LHCN-M2 (cell line): ENCODE measurements around the gene PPM1E. TPM values are rescaled to one million over a fixed set of nuclear protein-coding genes. Genes with fewer than 3 reads are reported as not detected.
A peak's percentile ranks its signal among the peaks of the same experiment; 100 is the strongest.
"Not testable (repeated sequence)": the region's sequence is repeated elsewhere in the genome, so short reads cannot be mapped to it uniquely, and the experiment has no call there.

Source experiments
- DNase-seq: peaks from one replicate; pipeline ENCODE4 v3.0.0-alpha.2; 2012; ENCODE audit warnings: low read depth
- total RNA-seq: library from RNA; depleted of rRNA; stranded (reverse); fragments of >200 nt; gene quantifications from 2 replicates; pipeline ENCODE4 v1.2.3, GENCODE V29; 2014

Gene PPM1E
- total RNA-seq, 1 experiment from 2014 or later, result 0.11 TPM

- no peak for DNase-seq
These were observed 23.8 kb downstream of the PPM1E start for GRCh38 chr17:58779446-58779845.

DNA sequence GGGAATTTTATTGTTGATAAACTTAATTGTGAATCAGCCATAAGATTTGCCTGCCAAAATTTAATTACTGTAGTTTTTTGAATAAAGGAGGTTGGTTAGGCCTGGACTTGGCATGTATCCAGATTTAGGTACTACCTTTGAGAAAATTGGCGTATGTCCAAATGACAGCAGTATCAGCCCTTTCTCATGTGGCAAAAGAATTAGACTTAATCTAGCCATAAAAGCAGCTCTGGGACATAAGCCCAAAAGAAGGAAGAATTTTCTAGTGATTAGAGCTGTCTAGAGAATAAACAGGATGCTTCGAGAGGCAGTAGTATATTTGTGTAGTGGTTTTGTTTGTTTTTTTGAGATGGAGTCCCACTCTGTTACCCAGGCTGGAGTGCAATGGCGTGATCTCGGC lies 27.7 kb downstream of the PPM1E start:
- DNase-seq, result no peak

DNA sequence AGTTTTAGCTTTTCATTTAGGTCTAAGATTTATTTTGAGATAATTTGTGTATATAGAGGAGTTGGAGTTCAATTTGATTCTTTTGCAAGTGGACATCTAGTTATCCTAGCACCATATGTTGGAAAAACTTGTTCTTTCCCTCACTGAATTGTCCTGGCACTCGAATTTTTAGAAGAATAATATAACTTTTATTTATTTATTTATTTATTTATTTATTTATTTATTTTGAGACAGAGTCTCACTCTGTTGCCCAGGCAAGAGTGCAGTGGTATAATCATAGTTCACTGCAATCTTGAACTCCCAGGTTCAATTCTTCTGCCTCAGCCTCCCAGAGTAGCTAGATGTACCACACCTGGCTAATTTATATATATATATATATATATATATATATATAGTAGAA lies 29.4 kb downstream of the PPM1E start:
- DNase-seq, result no peak

- peak; percentile 89 for DNase-seq
These were observed 31.1 kb downstream of the PPM1E start for GRCh38 chr17:58786586-58787295.

- DNase-seq, result no peak
These were observed 32.5 kb downstream of the PPM1E start for GRCh38 chr17:58788199-58788598.

DNA sequence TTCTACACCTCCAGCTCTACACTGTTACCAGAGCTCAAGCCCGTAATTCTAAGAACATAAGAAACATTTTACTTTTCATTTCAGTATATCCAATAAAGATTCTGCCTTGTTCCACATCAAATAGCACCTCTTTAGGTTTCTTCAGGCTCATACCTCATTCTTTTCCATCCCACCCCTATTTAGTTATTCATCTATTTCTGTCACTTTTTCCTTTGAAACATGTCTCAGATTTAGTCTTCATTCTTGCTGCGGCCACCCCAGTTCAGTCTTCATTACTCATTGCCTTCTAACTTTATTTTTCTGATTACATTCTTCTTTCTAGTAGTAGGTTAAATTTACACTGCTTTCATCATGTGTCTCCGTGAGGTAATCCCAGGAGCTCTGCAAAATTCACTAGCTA lies 33.5 kb downstream of the PPM1E start:
- DNase-seq, result no peak

- DNase-seq, result no peak
These were observed 34.2 kb downstream of the PPM1E start for GRCh38 chr17:58789831-58790230.

DNA sequence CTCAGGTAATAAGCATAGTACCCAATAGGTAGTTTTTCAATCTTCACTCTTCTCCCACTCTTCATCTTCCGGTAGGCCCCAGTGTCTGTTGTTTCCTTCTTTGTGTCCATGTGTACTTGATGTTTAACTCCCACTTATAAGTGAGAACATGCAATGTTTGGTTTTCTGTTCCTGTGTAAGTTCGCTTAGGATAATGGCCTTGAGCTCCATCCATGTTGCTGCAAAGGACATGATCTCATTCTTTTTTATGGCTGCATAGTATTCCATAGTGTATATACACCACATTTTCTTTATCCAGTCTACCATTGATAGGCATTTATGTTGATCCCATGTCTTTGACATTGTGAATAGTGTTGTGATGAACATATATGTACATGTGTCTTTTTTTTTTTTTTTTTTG lies 38.9 kb downstream of the PPM1E start:
- DNase-seq, result not testable (repeated sequence)

DNA sequence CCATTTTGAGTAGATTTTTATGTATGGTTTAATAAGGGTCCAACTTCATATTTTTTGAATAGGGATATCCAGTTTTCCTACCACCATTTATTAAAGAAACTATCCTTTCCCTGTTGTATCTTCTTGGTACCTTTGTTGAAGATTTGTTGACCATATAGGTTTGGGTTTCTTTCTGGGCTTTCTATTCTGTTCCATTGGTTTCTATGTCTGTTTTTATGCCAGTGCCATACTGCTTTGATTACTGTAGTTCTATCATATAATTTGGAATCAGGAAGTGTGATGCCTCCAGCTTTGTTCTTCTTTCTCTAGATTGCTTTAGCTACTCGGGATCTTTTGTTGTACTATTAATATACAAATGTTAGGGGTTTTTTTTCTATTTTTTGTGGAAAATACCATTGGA lies 46.5 kb downstream of the PPM1E start:
- no peak for DNase-seq

DNA sequence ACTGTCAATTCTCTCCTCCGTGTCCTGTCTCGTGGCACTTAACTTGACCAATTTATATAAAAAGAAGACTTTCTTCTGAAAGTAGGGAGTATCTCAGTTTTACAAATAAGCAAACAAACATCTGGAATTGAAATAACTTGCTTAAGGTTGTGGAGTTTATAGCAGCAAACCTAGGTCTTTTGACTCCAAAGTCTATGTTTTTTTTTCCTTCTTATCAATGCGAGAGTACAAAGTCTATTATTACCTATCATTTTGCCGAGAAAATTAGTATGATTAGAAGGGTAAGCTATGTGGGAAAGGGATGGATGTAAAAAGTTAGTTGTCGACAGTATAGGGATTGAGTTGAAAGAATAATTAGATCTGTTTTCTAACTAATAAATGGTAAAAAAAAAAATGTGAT lies 50.4 kb downstream of the PPM1E start:
- no peak for DNase-seq

DNA sequence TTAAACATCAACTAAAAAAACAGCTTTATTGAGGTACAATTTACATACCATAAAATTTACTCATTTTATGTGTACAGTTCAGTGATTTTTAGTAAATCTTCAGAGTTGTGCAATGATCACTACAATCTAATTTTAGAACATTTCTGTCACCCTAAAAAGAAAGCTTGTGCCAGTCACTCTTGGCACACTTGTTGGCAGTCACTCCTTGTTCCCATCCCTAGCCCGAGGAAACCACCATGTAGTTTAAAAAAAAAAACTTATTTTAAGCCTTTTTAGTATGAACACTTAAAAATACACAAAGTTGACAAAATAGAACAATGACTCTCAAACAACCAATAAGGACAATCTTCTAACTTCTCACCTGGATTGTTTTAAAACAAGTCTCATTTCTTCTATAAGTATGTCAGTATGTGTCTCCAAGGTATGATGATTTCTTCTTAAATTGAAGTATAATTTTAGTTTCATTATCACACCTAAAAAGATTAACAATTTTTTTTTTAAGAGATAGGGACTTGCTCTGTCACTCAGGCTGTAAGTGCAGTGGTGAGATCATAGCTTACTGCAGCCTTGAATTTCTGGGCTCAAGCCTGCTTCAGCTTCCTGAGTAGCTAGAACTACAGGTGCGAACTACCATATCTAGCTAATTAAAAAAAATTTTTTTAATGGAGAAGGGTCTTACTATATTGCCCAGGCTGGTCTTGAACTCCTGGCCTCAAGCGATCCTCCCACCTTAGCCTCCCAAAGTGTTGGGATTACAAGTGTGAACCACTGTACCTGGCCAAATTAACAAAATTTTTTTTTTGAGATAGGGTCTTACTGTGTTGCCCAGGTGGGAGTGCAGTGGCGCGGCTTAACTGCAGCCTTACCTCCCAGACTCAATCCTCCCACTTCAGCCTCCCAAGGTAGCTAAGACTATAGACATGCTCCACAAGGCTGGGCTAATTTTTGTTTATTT lies 53.2 kb downstream of the PPM1E start:
- DNase-seq, result no peak

- DNase-seq, result no peak
These were observed 53.9 kb downstream of the PPM1E start for GRCh38 chr17:58809564-58809936.

- DNase-seq, result no peak
These were observed 55.6 kb downstream of the PPM1E start for GRCh38 chr17:58811290-58811689.

GRCh38 chr17:58813712-58814111 lies 58.1 kb downstream of the PPM1E start:
- no peak for DNase-seq

DNA sequence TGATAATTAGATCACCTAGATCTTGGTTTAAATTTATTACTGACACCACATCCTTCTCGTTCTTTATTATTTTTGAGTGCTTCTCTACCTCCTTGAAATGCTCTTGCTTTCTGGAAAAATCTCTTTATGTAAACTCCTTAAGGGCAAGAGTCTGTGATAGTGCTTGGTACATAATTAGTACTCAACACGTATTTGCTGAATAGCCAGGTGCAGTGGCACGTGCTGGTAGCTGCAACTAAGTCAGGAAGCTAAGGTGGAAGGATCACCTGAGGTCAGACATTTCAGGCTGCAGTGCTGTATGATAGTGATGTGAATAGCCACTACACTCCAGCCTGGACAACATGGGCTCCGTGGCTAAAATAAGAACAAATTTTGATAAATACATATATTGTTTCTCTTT lies 63.0 kb downstream of the PPM1E start:
- no peak for DNase-seq

- no peak for DNase-seq
These were observed 66.7 kb downstream of the PPM1E start for GRCh38 chr17:58822148-58823050.

GRCh38 chr17:58823051-58823525 lies 67.4 kb downstream of the PPM1E start:
- no peak for DNase-seq

DNA sequence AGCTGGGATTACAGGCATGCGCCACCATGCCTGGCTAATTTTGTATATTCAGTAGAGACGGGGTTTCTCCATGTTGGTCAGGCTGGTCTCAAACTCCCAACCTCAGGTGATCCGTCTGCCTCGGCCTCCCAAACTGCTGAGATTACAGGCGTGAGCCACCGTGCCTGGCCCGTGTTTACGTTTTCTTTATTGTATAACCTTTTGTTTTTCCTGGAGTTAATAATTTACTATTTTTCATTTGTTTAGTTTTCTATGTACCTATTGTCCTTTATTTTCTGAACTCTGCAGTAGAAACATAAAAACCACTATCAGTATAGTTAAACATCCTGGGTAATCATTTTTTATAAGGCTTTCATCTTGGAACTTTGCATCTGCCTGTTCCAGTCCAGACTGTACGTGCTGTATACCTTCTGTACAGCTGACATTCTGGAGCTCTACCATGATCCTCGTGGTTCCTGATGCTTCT lies 73.6 kb downstream of the PPM1E start:
- DNase-seq, result no peak

GRCh38 chr17:58831780-58832179 lies 76.1 kb downstream of the PPM1E start:
- no peak for DNase-seq

GRCh38 chr17:58832514-58832913 lies 76.9 kb downstream of the PPM1E start:
- no peak for DNase-seq

DNA sequence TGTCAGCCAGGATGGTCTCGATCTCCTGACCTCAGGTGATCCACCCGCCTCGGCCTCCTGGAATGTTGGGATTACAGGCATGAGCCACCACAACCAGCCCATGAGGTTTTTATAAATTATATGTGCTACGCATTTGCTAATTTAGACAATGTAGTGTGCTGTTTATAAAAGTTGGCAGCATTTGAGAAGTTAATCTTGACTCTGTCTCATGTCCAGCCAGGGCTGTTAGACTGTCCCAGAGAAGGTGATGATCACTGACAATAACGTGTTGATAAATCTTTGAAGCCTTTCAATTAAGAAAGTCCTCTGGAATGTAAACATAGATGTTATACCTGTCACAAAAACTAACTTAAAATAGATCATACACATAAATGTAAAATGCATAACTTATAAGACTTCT lies 82.0 kb downstream of the PPM1E start:
- no peak for DNase-seq
